GM18909 (cell line): Measurements from ENCODE around the gene PHRF1.

Experiments
- ATAC-seq: cut with Tn5 transposase; IDR thresholded peaks from one replicate; pipeline ENCODE4 v1.9.1; 2021; ENCODE audit warnings: mild to moderate bottlenecking; ENCODE audit not compliant: unreplicated experiment, poor library complexity

Gene PHRF1

GRCh38 chr11:595400-595799, 19.1 kb downstream of the PHRF1 start:
- no peak for ATAC-seq

GRCh38 chr11:596374-596773, 20.1 kb downstream of the PHRF1 start:
- ATAC-seq, result no peak

- no peak for ATAC-seq
Observed at GRCh38 chr11:597166-597725, 21.0 kb downstream of the PHRF1 start.

GRCh38 chr11:598005-598680, 21.9 kb downstream of the PHRF1 start:
- ATAC-seq, result no peak

GRCh38 chr11:601573-602245, 25.4 kb downstream of the PHRF1 start:
- ATAC-seq, result no peak

- no peak for ATAC-seq
Observed at GRCh38 chr11:603154-603553, 26.9 kb downstream of the PHRF1 start.

GRCh38 chr11:605286-606129, 29.2 kb downstream of the PHRF1 start:
- no peak for ATAC-seq

- no peak for ATAC-seq
Observed at GRCh38 chr11:606245-606644, 30.0 kb downstream of the PHRF1 start.

- no peak for ATAC-seq
Observed at GRCh38 chr11:607020-607780, 30.9 kb downstream of the PHRF1 start.

- no peak for ATAC-seq
Observed at GRCh38 chr11:607971-608659, 31.8 kb downstream of the PHRF1 start.

- ATAC-seq, result no peak
Observed at GRCh38 chr11:608791-609251, 32.6 kb downstream of the PHRF1 start.

- ATAC-seq, result no peak
Observed at GRCh38 chr11:609341-609811, 33.1 kb downstream of the PHRF1 start.

- ATAC-seq, result no peak
Observed at GRCh38 chr11:610146-610801, 34.0 kb downstream of the PHRF1 start.

GRCh38 chr11:611001-611996, 35.0 kb downstream of the PHRF1 start:
- no peak for ATAC-seq

GRCh38 chr11:612201-612960, 36.1 kb downstream of the PHRF1 start:
- no peak for ATAC-seq

GRCh38 chr11:612961-613300, 36.7 kb downstream of the PHRF1 start:
- no peak for ATAC-seq

GRCh38 chr11:613369-613968, 37.2 kb downstream of the PHRF1 start:
- no peak for ATAC-seq
